NCI-H526 (cell line): ENCODE data around the gene RTN4RL2.

ENCODE experiments used
- DNase-seq, 2 experiments: peaks; one replicate each; lab custom pipeline; 2025; lab: John Stamatoyannopoulos, UW

Gene RTN4RL2

GRCh38 chr11:57481315-57481714 is 21.0 kb downstream of the RTN4RL2 start:
- DNase-seq, result no peak

GRCh38 chr11:57481915-57482781 is 21.8 kb downstream of the RTN4RL2 start:
- DNase-seq, result no peak

GRCh38 chr11:57482782-57483561 is 22.6 kb downstream of the RTN4RL2 start:
- peak in 1 of 2 experiments; percentile 76 for DNase-seq

GRCh38 chr11:57483562-57483918 is 23.2 kb downstream of the RTN4RL2 start:
- no peak for DNase-seq

GRCh38 chr11:57484141-57484710 is 23.9 kb downstream of the RTN4RL2 start:
- DNase-seq, result no peak

- DNase-seq, result no peak
Measured at GRCh38 chr11:57485217-57485990, 25.1 kb downstream of the RTN4RL2 start.

GRCh38 chr11:57487021-57487778 is 26.9 kb downstream of the RTN4RL2 start:
- no peak for DNase-seq

GRCh38 chr11:57487920-57488659 is 27.8 kb downstream of the RTN4RL2 start:
- no peak for DNase-seq

GRCh38 chr11:57490456-57491248 is 30.3 kb downstream of the RTN4RL2 start:
- no peak for DNase-seq

- DNase-seq, result peak in 1 of 2 experiments; percentile 44
Measured at GRCh38 chr11:57491371-57492061, 31.2 kb downstream of the RTN4RL2 start.

- DNase-seq, result peak; percentile 65 to 87
Measured at GRCh38 chr11:57493507-57494503, 33.5 kb downstream of the RTN4RL2 start.

- no peak for DNase-seq
Measured at GRCh38 chr11:57496109-57496820, 35.9 kb downstream of the RTN4RL2 start.

- no peak for DNase-seq
Measured at GRCh38 chr11:57497303-57498247, 37.2 kb downstream of the RTN4RL2 start.

- no peak for DNase-seq
Measured at GRCh38 chr11:57498540-57498939, 38.2 kb downstream of the RTN4RL2 start.

GRCh38 chr11:57499413-57499982 is 39.2 kb downstream of the RTN4RL2 start:
- peak; percentile 41 to 92 for DNase-seq
